NB4 (cell line): ENCODE data around the gene PPFIA1.

Source experiments
- CTCF ChIP-seq: IDR thresholded peaks from one replicate; pipeline ENCODE4 v1.5.1; 2012; ENCODE audit warnings: low read depth, low read length
- MAX ChIP-seq: IDR thresholded peaks from 2 replicates; pipeline ENCODE4 v1.6.1; 2011; ENCODE audit warnings: low read depth, low read length

DNA sequence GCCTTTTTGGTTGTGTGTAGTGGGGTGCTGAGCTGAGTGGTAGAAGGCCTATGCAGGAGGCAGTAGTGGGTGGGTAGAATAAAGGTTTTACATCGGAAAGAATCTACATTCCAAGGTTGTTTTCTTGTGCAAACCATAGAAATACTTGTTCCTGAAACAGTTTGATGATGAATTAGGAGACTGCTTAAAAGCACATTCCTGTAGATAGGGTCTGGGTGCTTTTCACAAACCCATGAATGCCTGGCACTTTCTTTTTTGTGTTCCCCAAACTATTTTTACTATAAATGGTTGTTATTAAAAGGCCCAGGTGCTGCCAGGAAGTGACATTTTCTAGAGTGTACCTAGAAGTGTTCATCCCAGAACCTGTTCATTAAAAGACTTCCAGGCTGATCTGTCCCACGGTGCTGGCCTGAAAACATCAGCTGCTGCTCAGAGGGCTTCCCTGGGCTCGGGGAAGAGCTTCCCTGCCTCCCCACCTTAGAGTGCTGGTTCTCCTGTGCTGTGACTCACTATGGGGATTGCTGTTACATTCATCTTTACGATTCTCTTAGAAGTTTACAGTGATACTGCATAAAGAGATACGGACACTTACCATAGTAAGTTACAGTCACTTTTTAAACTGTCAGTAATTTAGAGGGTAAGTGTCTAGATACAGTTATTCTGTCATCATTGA lies 27.9 kb downstream of the PPFIA1 start:
- TF ChIP-seq CTCF, result no peak
- TF ChIP-seq MAX, result no peak
